NOMO-1 treated with DMSO at 0.1 percent for 48 hours (cell line): ENCODE results near the gene NFATC2.
A peak's percentile ranks its signal among the peaks of the same experiment; 100 is the strongest.

Experiments
- DNase-seq: peaks from one replicate; lab custom pipeline; 2025; ENCODE audit not compliant: unreplicated experiment; lab: John Stamatoyannopoulos, UW

The NFATC2 gene

GRCh38 chr20:51473771-51474170 lies 68.7 kb downstream of the NFATC2 start:
- DNase-seq, result no peak

- no peak for DNase-seq
Measured at GRCh38 chr20:51473256-51473655, 69.3 kb downstream of the NFATC2 start.

GRCh38 chr20:51470907-51471411 lies 71.6 kb downstream of the NFATC2 start:
- no peak for DNase-seq

GRCh38 chr20:51470499-51470820 lies 72.1 kb downstream of the NFATC2 start:
- no peak for DNase-seq

- DNase-seq, result no peak
Measured at GRCh38 chr20:51469578-51470498, 72.7 kb downstream of the NFATC2 start.

GRCh38 chr20:51469046-51469445 lies 73.5 kb downstream of the NFATC2 start:
- DNase-seq, result no peak

- no peak for DNase-seq
Measured at GRCh38 chr20:51468636-51469035, 73.9 kb downstream of the NFATC2 start.

- no peak for DNase-seq
Measured at GRCh38 chr20:51467956-51468626, 74.4 kb downstream of the NFATC2 start.

GRCh38 chr20:51463998-51464397 lies 78.5 kb downstream of the NFATC2 start:
- no peak for DNase-seq

GRCh38 chr20:51463560-51463959 lies 79.0 kb downstream of the NFATC2 start:
- no peak for DNase-seq

- DNase-seq, result no peak
Measured at GRCh38 chr20:51462566-51463276, 79.8 kb downstream of the NFATC2 start.

GRCh38 chr20:51461846-51462245 lies 80.7 kb downstream of the NFATC2 start:
- peak; percentile 32 for DNase-seq

- peak; percentile 51 for DNase-seq
Measured at GRCh38 chr20:51461306-51461705, 81.2 kb downstream of the NFATC2 start.

- peak; percentile 97 for DNase-seq
Measured at GRCh38 chr20:51460569-51461265, 81.8 kb downstream of the NFATC2 start.

- DNase-seq, result no peak
Measured at GRCh38 chr20:51460163-51460562, 82.4 kb downstream of the NFATC2 start.

- DNase-seq, result no peak
Measured at GRCh38 chr20:51458751-51459439, 83.6 kb downstream of the NFATC2 start.

GRCh38 chr20:51457533-51457932 lies 85.0 kb downstream of the NFATC2 start:
- DNase-seq, result no peak

- no peak for DNase-seq
Measured at GRCh38 chr20:51456511-51457509, 85.7 kb downstream of the NFATC2 start.

GRCh38 chr20:51454250-51454865 lies 88.2 kb downstream of the NFATC2 start:
- DNase-seq, result no peak
